ENCODE data around the gene POLR3H.

The POLR3H gene

DNA sequence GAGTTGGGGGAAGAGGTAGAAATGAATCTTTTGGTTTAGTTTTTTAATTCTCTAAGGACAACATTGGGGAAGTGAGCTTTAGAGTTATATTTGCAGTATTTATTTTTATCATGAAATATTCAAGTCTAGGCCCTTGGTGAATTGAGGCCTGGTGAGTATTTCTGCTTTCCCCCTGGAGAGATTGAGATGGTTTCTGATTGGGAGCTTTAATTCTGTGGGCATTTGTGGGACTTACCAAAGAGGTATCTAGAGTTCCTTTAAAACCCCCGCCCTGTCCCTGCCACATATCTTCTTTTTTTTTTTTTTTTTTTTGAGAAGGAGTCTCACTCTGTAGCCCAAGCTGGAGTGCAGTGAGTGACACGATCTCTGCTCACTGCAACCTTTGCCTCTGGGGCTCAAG, 65.8 kb downstream of the POLR3H start:
- H3K4me1 Mint-ChIP-seq, result peaks cover 53% of the 10 kb centered on the region
- DNase-seq (ENCODE audit: low spot score in 2 of 2) (no peak), ATAC-seq (no peak)
- peaks cover 11% of the 10 kb centered on the region for H3K36me3 Mint-ChIP-seq
- H3K4me3 Mint-ChIP-seq, result no peak overlapping the region
- no peaks in the 10 kb centered on the region for H3K9me3 Mint-ChIP-seq
- H3K27ac Mint-ChIP-seq, result peak overlapping the region; percentile 60

All from stimulated activated effector memory CD8-positive, alpha-beta T cell treated with anti-CD3 and anti-CD28 coated beads, Interleukin-12 subunit alpha, Interleukin-12 subunit beta, amount 100 ng/mL, for 72 hours (primary cell).